Measurements from ENCODE around the gene NLRP14. TPM values are rescaled to one million over a fixed set of nuclear protein-coding genes. Genes with fewer than 3 reads are reported as not detected.

NLRP14 gene
- total and polyA plus RNA-seq, 2 donors (not counting 3 experiments of a cell fraction or from before 2014, with no cell fraction given) = 0.24 to 0.26 TPM

DNA sequence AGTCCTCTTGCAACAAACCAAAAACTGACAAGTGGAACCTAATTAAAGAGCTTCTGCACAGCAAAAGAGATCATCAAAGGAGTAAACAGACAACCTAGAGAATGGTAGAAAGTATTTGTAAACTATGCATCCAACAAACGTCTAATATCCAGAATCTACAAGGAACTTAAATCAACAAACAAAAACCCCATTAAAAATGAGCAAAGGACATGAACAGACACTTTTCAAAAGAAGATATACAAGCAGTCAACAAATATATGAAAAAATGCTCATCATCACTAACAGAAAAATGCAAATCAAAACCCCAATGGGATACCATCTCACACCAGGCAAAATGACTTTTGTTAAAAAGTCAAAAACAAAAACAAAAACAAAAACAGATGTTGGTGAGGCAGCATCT is 33.8 kb upstream of the NLRP14 start:
- no peaks in the 10 kb centered on the region for H4K20me1 ChIP-seq (replicated peaks; ENCODE audit: control insufficient read depth, extremely low read depth, insufficient read depth, low read length)
- H2AFZ ChIP-seq (ENCODE audit: low read depth, low read length) = no peak overlapping the region
- H3K4me2 ChIP-seq (ENCODE audit: insufficient read depth, low read length) = no peak overlapping the region
- BruUV-seq (replicated peaks) = no TSS peak
- dilution Hi-C loops (cut with MboI; ENCODE audit: extremely low pct_ligation_motif_present, low sequenced_read_pairs) (no loop called here), intact Hi-C loops (cut with micrococcal nuclease) (no loop called here)
- H3K9me3 ChIP-seq (replicated peaks; ENCODE audit: control insufficient read depth, insufficient read depth, low read length) = no peaks in the 10 kb centered on the region
- no peak overlapping the region for H3K27ac ChIP-seq (ENCODE audit: insufficient read depth, low read depth, low read length)
- H3K4me3 ChIP-seq (replicated peaks in 1 of 3; ENCODE audit: insufficient read depth in 1 of 3, low read depth in 1 of 3, low read length in 3 of 3) = no peak overlapping the region
- H3K4me1 ChIP-seq (ENCODE audit: control insufficient read depth, extremely low read depth, insufficient read depth, low read length) = no peaks in the 10 kb centered on the region
- no peaks in the 10 kb centered on the region for H3K27me3 ChIP-seq (ENCODE audit: control insufficient read depth in 2 of 2, insufficient read depth in 2 of 2, low read length in 2 of 2)
- no peak for TF ChIP-seq JUN (IDR thresholded peaks at IDR 0.05; ENCODE audit: borderline replicate concordance, insufficient read depth, insufficient read length, low read depth)
- TF ChIP-seq FOS (IDR thresholded peaks at IDR 0.05; ENCODE audit: borderline replicate concordance, insufficient read depth, low read length) = no peak
- TF ChIP-seq, protein P1, sequence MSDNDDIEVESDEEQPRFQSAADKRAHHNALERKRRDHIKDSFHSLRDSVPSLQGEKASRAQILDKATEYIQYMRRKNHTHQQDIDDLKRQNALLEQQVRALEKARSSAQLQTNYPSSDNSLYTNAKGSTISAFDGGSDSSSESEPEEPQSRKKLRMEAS (IDR thresholded peaks at IDR 0.05; ENCODE audit: insufficient read depth, insufficient read length) = no peak
- TF ChIP-seq GATA2 (IDR thresholded peaks at IDR 0.05; ENCODE audit: insufficient read depth, insufficient read length, low read depth, low read length) = no peak
- TF ChIP-seq POLR2A (IDR thresholded peaks at IDR 0.05; ENCODE audit: low read depth, low read length) = no peak
- no peak for TF ChIP-seq EZH2 (IDR thresholded peaks at IDR 0.05; ENCODE audit: borderline replicate concordance, low read depth, low read length, severe bottlenecking)
- TF ChIP-seq, protein P2, sequence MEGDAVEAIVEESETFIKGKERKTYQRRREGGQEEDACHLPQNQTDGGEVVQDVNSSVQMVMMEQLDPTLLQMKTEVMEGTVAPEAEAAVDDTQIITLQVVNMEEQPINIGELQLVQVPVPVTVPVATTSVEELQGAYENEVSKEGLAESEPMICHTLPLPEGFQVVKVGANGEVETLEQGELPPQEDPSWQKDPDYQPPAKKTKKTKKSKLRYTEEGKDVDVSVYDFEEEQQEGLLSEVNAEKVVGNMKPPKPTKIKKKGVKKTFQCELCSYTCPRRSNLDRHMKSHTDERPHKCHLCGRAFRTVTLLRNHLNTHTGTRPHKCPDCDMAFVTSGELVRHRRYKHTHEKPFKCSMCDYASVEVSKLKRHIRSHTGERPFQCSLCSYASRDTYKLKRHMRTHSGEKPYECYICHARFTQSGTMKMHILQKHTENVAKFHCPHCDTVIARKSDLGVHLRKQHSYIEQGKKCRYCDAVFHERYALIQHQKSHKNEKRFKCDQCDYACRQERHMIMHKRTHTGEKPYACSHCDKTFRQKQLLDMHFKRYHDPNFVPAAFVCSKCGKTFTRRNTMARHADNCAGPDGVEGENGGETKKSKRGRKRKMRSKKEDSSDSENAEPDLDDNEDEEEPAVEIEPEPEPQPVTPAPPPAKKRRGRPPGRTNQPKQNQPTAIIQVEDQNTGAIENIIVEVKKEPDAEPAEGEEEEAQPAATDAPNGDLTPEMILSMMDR (IDR thresholded peaks at IDR 0.05; ENCODE audit: extremely low read depth in 1 of 2, insufficient read depth in 1 of 2, low read depth in 1 of 2, low read length in 2 of 2) = no peak
- TF ChIP-seq POLR2AphosphoS5 (IDR thresholded peaks at IDR 0.05; ENCODE audit: insufficient read depth, low read depth, low read length) = no peak
- TF ChIP-seq MYC (IDR thresholded peaks at IDR 0.05; ENCODE audit: low read depth, low read length) = no peak
- ChIA-PET POLR2A (no interaction called here), CTCF (no interaction called here)
- DNase-seq (ENCODE audit: low read depth, low spot score) (no peak), FAIRE-seq (no peak)
- H3K79me2 ChIP-seq (ENCODE audit: control insufficient read depth, insufficient read depth, low read length) = no peaks in the 10 kb centered on the region
- no peak overlapping the region for H3K9ac ChIP-seq (replicated peaks; ENCODE audit: extremely low read depth, insufficient read depth, low read length)
- H3K36me3 ChIP-seq (ENCODE audit: control insufficient read depth in 2 of 2, extremely low read depth in 1 of 2, insufficient read depth in 2 of 2, low read length in 2 of 2) = no peaks in the 10 kb centered on the region
- H3K9me1 ChIP-seq (replicated peaks; ENCODE audit: control insufficient read depth, extremely low read depth, insufficient read depth, low read length) = no peaks in the 10 kb centered on the region
